ENCODE measurements around the gene SLBP.

DNA sequence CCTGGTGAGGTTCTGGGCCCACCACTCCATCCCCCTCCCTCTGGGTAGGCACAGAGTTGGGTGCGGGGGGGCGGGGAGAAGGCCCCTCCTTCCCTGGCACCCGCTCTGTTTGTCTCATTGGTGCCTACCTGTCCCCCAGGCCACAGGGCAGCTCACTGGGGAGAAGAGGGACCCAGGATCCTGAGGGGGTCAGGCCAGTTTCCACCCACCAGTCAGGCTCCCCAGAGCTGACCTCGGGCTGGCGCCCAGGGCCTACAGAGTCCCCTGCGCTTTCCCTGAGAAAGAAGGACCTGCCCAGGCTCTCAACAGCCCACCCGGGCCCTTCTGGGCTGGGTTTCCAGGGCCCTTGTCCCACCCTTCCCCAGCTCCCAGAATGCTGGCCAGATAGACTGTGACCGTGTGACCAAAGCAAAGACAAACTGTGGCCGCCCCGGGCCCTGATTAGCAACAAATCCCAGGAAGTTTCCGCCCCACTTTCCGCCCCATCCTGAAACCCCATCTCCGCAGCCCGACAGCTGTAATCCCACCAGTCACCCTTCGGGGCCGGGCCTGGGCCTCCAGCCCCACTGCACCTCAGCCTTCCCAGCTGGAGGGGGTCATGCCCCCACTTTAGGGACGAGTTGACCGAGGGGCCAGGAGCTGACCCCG is 47.2 kb upstream of the SLBP start:
- TF ChIP-seq POLR2A (IDR thresholded peaks at IDR 0.05; ENCODE audit: low read length): no peak
- TF ChIP-seq GATA1 (IDR thresholded peaks at IDR 0.05; ENCODE audit: low read depth, low read length): no peak
